Thymus (tissue), 11 donors: Measurements from ENCODE around the gene TP63. TPM values are rescaled to one million over a fixed set of nuclear protein-coding genes. Genes with fewer than 3 reads are reported as not detected.
"Not testable (repeated sequence)": the region's sequence is repeated elsewhere in the genome, so short reads cannot be mapped to it uniquely, and the experiment has no call there.

Experiments
- DNase-seq, 9 donors: peaks; one replicate each; pipeline ENCODE4 v3.0.0-alpha.2; 2013; ENCODE audit warnings: low spot score in 9 of 9, low read depth in 6 of 9, missing footprints in 1 of 9
- H3K27ac ChIP-seq, 2 donors: one replicate each; pipeline ENCODE4 v1.5.1; 2013; ENCODE audit warnings: control low read depth in 1 of 2, low read depth in 1 of 2, low read length in 1 of 2, mild to moderate bottlenecking in 1 of 2, moderate library complexity in 1 of 2
- H3K27me3 ChIP-seq, 2 donors: one replicate each; pipeline ENCODE4 v1.5.1; 2013; ENCODE audit warnings: low read length in 1 of 2; ENCODE audit not compliant: control insufficient read depth in 2 of 2, insufficient read depth in 1 of 2
- H3K36me3 ChIP-seq, 2 donors: one replicate each; pipeline ENCODE4 v1.5.1; 2013; ENCODE audit warnings: low read length in 1 of 2, mild to moderate bottlenecking in 1 of 2, moderate library complexity in 1 of 2; ENCODE audit not compliant: control insufficient read depth in 2 of 2, insufficient read depth in 2 of 2
- H3K4me1 ChIP-seq, 2 donors: one replicate each; pipeline ENCODE4 v1.5.1; 2013; ENCODE audit warnings: low read length in 2 of 2; ENCODE audit not compliant: control insufficient read depth in 2 of 2, insufficient read depth in 2 of 2
- H3K4me3 ChIP-seq, 2 donors: one replicate each; pipeline ENCODE4 v1.5.1; 2013; ENCODE audit warnings: low read length in 2 of 2, control low read depth in 1 of 2, mild to moderate bottlenecking in 1 of 2
- H3K9me3 ChIP-seq, 2 donors: one replicate each; pipeline ENCODE4 v1.5.1; 2013; ENCODE audit warnings: low read length in 1 of 2, mild to moderate bottlenecking in 1 of 2; ENCODE audit not compliant: control insufficient read depth in 2 of 2, insufficient read depth in 1 of 2
- WGBS: extraction: QIAGEN DNeasy Blood & Tissue Kit; methylation state at CpG from one replicate; pipeline ENCODE4 v1.1.7; 2013; 5-methylcytosine and 5-hydroxymethylcytosine counted together
- polyA plus RNA-seq: library from polyadenylated mRNA; stranded (reverse); fragments of 200-250 nt; gene quantifications from one replicate; pipeline ENCODE4 v1.2.3, GENCODE V29; 2013
- total RNA-seq: library from RNA; stranded (reverse); fragments of 120-200 nt; gene quantifications from one replicate; pipeline ENCODE4 v1.2.4, GENCODE V29; 2013
- donor health status: healthy.

Gene TP63
- total and polyA plus RNA-seq, 2 donors = 17.3 to 47.1 TPM

- Histone ChIP-seq H3K27ac (no peak overlapping the region), H3K4me3 (no peak overlapping the region), H3K9me3 (no peaks in the 10 kb centered on the region), H3K4me1 (no peaks in the 10 kb centered on the region), H3K27me3 (no peaks in the 10 kb centered on the region), H3K36me3 (no peaks in the 10 kb centered on the region)
- 97% methylated on average over 2 of the region's 2 CpGs for WGBS
- no peak for DNase-seq
These were observed 105.9 kb downstream of the TP63 start for GRCh38 chr3:189737071-189737470.

- no peak overlapping the region for H3K4me3 ChIP-seq
- H3K27ac ChIP-seq = no peak overlapping the region
- 90% methylated on average over 2 of the region's 2 CpGs for WGBS
- H3K9me3 ChIP-seq = no peaks in the 10 kb centered on the region
- H3K36me3 ChIP-seq = no peaks in the 10 kb centered on the region
- no peak for DNase-seq
- H3K27me3 ChIP-seq = no peaks in the 10 kb centered on the region
- H3K4me1 ChIP-seq = no peaks in the 10 kb centered on the region
These were observed 106.4 kb downstream of the TP63 start for GRCh38 chr3:189737619-189738018.

DNA sequence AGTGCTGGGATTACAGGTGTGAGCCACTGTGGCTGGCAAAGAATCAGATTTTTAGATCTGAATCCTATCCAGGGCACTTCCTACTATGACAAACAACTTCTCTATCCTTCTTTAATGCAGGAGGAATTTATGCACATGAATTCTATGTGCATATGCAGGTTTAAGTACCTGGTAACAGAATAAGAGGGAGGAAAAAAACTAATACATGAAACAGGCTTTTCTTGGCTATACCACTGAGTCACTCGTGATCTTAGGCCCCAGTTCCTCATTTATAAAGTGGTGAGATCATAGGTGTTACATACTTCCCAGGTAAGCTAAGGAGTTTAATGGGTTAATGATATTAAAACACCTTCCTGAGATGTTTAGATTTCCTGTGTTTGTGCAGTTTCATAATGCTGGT is 108.2 kb downstream of the TP63 start:
- no peak overlapping the region for H3K27ac ChIP-seq
- H3K4me3 ChIP-seq = no peak overlapping the region
- H3K36me3 ChIP-seq = no peaks in the 10 kb centered on the region
- no peak for DNase-seq
- WGBS = 82% methylated on average over 1 of the region's 1 CpG
- no peaks in the 10 kb centered on the region for H3K27me3 ChIP-seq
- H3K4me1 ChIP-seq = no peaks in the 10 kb centered on the region
- H3K9me3 ChIP-seq = peaks cover 0 to 7% of the 10 kb centered on the region in 2 donors

GRCh38 chr3:189740156-189740555 is 109.0 kb downstream of the TP63 start:
- no peak overlapping the region for H3K27ac ChIP-seq
- H3K27me3 ChIP-seq = no peaks in the 10 kb centered on the region
- 96% methylated on average over 2 of the region's 2 CpGs for WGBS
- H3K36me3 ChIP-seq = no peaks in the 10 kb centered on the region
- no peaks in the 10 kb centered on the region for H3K4me1 ChIP-seq
- no peak overlapping the region for H3K4me3 ChIP-seq
- H3K9me3 ChIP-seq = peaks cover 0 to 11% of the 10 kb centered on the region in 2 donors
- DNase-seq = no peak

- 90% methylated on average over 5 of the region's 5 CpGs for WGBS
- no peaks in the 10 kb centered on the region for H3K36me3 ChIP-seq
- H3K9me3 ChIP-seq = peaks cover 0 to 15% of the 10 kb centered on the region in 2 donors
- H3K27ac ChIP-seq = no peak overlapping the region
- no peaks in the 10 kb centered on the region for H3K4me1 ChIP-seq
- DNase-seq = no peak
- no peak overlapping the region for H3K4me3 ChIP-seq
- H3K27me3 ChIP-seq = no peaks in the 10 kb centered on the region
These were observed 113.0 kb downstream of the TP63 start for GRCh38 chr3:189744235-189744634.

DNA sequence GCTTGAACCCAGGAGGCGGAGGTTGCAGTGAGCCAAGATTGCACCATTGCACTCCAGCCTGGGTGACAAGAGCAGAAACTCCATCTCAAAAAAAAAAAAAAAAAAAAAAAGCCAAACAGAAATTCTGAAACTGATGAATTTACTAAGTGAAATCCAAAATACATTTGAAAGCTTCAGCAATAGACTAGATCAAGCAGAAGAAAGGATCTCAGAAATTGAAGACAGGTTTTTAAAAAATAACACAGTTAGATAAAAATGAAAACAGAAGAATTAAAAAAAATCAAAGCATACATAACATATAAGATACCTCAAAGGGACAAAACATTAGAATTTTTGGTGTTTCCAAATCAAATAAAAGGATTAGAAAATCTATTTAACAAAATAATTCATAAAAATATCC is 114.4 kb downstream of the TP63 start:
- Histone ChIP-seq H3K27ac (no peak overlapping the region), H3K27me3 (no peaks in the 10 kb centered on the region), H3K36me3 (no peaks in the 10 kb centered on the region), H3K9me3 (peaks cover 0 to 15% of the 10 kb centered on the region in 2 donors), H3K4me1 (no peaks in the 10 kb centered on the region), H3K4me3 (no peak overlapping the region)
- no peak for DNase-seq
- WGBS = 100% methylated on average over 1 of the region's 1 CpG

DNA sequence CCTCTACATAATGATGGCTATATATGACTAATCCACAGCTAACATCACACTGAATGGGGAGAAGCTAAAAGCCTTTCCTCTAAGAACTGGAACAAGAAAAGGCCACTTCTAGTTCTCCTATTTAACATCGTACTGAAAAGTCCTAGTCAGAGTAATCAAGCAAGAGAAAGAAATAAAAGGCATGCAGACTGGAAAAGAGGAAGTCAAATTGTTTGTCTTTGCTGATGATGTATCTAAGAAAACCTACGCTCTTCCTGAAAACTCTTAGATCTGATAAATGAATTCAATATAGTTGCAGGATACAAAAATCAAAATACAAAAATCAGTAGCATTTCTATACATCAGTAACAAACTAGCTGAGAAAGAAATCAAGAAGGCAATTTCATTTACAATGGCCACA is 116.9 kb downstream of the TP63 start:
- 36% methylated on average over 2 of the region's 2 CpGs for whole genome bisulfite sequencing
- H3K9me3 ChIP-seq = peaks cover 0 to 15% of the 10 kb centered on the region in 2 donors
- no peak for DNase-seq
- H3K4me1 ChIP-seq = no peaks in the 10 kb centered on the region
- H3K4me3 ChIP-seq = no peak overlapping the region
- no peaks in the 10 kb centered on the region for H3K36me3 ChIP-seq
- no peak overlapping the region for H3K27ac ChIP-seq
- no peaks in the 10 kb centered on the region for H3K27me3 ChIP-seq

- H3K4me3 ChIP-seq, H3K27ac ChIP-seq, DNase-seq, H3K4me1 ChIP-seq, H3K9me3 ChIP-seq, H3K27me3 ChIP-seq, H3K36me3 ChIP-seq: not testable (repeated sequence)
- 94% methylated on average over 4 of the region's 4 CpGs for WGBS
These were observed 119.8 kb downstream of the TP63 start for GRCh38 chr3:189750972-189751371.

- Histone ChIP-seq H3K4me3 (no peak overlapping the region), H3K4me1 (no peaks in the 10 kb centered on the region), H3K9me3 (no peaks in the 10 kb centered on the region), H3K27me3 (no peaks in the 10 kb centered on the region), H3K27ac (no peak overlapping the region), H3K36me3 (no peaks in the 10 kb centered on the region)
- 87% methylated on average over 2 of the region's 2 CpGs for WGBS
- no peak for DNase-seq
These were observed 123.2 kb downstream of the TP63 start for GRCh38 chr3:189754356-189754755.

- DNase-seq = no peak
- Histone ChIP-seq H3K9me3 (no peaks in the 10 kb centered on the region), H3K36me3 (no peaks in the 10 kb centered on the region), H3K27ac (no peak overlapping the region), H3K4me3 (no peak overlapping the region), H3K4me1 (no peaks in the 10 kb centered on the region), H3K27me3 (no peaks in the 10 kb centered on the region)
These were observed 125.4 kb downstream of the TP63 start for GRCh38 chr3:189756582-189757078.
